Measurements from ENCODE around the gene SPATA6L.

SPATA6L gene, protein sequence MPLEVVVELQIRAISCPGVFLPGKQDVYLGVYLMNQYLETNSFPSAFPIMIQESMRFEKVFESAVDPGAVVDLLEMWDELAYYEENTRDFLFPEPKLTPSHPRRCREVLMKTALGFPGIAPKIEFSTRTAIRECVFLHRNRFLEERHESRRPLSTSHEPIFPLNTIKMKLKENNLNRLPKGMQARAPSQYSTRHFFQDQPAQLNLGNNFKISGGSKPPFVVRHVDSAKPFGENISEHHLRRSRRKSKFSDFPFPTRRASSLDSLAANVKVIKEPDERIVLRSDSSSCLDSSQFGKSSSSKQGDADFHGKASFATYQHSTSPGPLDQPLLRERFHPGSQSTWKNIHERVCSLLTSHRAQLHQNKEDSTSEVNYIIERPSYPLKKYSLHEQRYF

DNA sequence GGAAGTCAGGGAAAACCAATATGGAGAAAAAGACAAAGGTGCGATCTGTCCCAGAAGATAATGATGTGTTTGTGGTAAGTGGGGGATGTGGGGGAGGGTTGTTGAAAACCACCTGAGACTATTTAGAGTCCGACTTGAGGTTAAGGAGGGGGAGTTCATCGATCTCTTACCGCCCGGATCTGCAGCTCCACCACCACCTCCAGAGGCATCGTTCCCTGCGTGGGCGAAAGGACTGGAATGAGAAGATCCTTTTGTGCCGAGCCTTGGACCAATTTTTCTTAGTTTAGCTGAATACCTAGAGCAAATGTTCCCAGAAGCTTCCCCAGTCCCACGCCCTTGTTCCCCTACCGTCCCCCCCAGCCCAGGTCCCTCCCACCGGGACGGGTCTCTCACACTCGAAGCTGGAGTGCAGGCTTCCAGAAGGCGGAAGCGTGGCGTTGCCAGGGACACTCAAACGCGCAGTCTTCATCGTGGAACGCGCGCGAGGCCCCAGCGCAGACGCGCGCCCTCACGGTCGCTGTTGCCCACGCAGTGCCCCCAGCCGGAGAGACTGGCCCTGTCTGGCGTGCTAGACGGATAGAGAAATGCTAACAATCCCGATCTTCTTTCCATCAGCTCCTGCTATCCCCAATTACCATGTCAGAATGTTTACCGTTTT lies at the start of gene SPATA6L:
Gene SPATA6L, minus strand, starts transcription at position 439 of the 658 bp plus-strand sequence. Its CDS starts 230 bp downstream, at position 209.
- peak within 1 kb of the TSS; percentile 48; the same call in 1 of the 2 replicates for H3K4me3 ChIP-seq (ENCODE audit: low read length)
- TF ChIP-seq ZNF274 (IDR thresholded peaks at IDR 0.05; ENCODE audit: low read depth, low read length), result no peak

DNA sequence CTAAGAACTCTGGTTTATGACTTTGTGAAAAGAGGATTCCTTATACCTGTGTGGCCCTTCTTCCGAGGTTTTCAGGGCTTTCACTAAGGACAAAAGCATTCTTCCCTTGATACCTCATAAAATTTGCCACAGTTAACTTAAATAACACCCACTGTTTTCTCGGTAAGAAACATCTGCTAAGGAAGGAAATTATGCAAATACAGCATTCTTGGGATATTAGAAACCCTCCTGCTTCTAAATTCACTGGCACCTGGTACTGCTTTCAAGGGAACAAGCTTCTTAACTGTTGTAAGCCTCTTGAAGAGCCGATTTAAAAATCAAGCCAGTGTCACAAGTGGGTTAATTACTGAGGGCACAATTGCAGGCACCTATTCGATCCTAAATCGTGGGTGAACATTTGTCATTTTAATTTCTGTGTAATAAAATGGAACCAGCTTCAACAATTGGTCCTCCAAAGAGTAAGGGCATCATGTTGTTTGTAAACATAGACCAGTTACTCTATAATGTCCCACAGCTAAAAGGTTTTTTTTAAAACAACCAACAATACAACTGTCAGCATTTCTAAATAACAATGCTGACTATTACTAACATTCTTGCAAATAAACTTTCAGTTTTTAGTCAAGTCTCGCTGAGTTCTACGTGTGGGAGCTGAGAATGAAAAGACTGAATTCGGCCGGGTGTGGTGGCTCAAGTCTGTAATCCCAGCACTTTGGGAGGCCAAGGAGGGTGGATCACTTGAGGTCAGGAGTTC lies 48.2 kb upstream of the SPATA6L start:
- no peak for TF ChIP-seq ZNF274 (IDR thresholded peaks at IDR 0.05; ENCODE audit: low read depth, low read length)
- H3K4me3 ChIP-seq (ENCODE audit: low read length), result no peak overlapping the region

DNA sequence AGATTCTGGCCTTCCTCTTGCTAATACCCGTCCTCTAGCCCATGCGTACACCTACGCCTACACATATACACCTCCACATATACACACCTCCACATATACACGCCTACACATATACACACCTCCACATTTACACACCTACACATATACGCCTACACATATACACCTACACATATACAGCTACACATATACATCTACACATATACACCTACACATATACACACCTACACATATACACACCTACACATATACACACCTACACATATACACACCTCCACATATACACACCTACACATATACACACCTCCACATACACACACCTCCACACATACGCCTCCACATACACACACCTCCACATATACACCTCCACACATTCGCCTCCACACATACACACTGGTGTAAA lies 47.6 kb upstream of the SPATA6L start:
- TF ChIP-seq ZNF274 (IDR thresholded peaks at IDR 0.05; ENCODE audit: low read depth, low read length), result no peak
- no peak overlapping the region for H3K4me3 ChIP-seq (ENCODE audit: low read length)

DNA sequence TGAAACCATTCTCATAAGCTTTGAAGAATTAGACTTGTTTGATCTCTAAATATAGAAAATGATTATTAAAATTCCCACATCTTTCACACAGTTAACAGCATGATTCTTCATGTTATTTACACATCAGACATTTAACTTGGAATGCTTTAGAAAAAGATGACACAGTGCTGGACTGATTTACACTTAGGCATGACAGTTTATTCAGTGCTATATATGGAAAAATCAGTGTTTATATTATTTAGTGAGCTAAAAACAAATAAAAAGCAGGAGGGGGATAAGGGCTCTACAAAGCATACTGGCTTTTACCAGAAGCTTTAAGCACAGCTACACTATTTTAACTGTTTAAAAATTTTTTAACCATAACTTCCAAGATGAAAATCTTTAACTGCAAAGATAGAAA lies 43.1 kb upstream of the SPATA6L start:
- no peak for TF ChIP-seq ZNF274 (IDR thresholded peaks at IDR 0.05; ENCODE audit: low read depth, low read length)
- no peak overlapping the region for H3K4me3 ChIP-seq (ENCODE audit: low read length)

DNA sequence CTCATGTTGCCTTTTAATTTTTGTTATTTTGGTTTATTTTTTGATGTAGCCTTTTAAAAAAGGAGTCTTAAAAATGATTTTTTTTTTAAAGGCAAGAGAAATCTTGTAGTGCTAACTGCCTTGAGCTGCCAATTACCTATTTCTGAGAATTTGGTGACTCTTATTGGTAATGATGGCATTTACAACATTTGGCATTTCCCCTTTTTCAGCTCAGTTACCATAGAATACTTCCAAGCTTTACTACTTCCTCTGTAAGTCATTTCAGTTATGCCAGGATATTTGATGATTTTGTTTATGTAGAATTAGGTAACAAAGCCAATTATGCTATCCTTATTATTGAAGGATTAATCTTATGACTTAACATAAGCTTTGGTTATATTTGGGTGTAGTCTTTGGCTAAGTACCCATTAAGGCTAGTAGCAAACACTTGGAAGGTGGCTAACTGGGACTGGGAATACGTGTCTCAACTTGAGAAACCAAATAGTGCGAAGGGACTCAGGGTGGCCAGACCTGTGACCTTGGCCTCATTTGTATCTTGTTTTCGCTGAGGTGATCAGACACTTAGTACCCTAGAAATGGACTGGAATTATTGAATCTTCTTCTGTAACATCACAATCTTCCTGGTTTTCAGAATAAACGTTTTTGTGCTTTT lies 40.8 kb upstream of the SPATA6L start:
- TF ChIP-seq ZNF274 (IDR thresholded peaks at IDR 0.05; ENCODE audit: low read depth, low read length), result no peak
- H3K4me3 ChIP-seq (ENCODE audit: low read length), result no peak overlapping the region

DNA sequence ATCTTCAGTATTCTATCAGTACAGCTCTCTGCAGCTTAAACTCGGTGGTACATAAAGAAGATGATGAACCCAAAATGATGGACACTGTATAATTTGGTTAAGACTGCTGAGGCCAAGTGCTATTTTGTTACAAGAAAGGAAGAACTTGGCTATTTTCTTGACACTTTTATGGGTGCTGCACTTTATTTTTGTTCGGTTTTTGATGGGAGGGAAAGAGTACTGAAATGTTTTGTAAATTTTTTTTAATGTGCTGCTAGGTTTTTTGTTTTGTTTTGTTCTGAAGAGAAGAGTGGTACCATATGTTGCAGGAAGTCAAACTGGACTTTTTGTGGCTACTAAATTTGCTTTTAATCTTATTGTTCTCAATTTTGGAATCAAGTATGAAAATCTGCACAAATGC lies 39.7 kb upstream of the SPATA6L start:
- TF ChIP-seq ZNF274 (IDR thresholded peaks at IDR 0.05; ENCODE audit: low read depth, low read length), result no peak
- no peak overlapping the region for H3K4me3 ChIP-seq (ENCODE audit: low read length)

DNA sequence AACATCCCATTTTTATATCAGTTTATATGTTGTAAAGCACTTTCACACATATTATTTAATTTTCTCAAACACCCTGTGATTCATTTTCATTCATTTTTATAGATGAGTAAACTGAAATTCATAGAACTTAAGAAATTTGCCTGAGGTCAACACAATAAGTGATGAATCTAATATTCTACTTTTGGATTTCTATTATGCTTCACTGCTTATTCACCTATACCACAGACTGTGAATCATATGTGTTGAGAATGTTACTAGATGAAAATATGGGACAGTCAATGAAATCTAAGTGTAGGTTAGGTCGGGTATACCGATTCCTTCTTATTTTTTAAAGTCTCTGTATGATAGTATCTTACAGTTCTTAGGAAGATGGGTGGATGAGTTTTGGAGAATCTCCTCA lies 37.8 kb upstream of the SPATA6L start:
- TF ChIP-seq ZNF274 (IDR thresholded peaks at IDR 0.05; ENCODE audit: low read depth, low read length), result no peak
- H3K4me3 ChIP-seq (ENCODE audit: low read length), result no peak overlapping the region

DNA sequence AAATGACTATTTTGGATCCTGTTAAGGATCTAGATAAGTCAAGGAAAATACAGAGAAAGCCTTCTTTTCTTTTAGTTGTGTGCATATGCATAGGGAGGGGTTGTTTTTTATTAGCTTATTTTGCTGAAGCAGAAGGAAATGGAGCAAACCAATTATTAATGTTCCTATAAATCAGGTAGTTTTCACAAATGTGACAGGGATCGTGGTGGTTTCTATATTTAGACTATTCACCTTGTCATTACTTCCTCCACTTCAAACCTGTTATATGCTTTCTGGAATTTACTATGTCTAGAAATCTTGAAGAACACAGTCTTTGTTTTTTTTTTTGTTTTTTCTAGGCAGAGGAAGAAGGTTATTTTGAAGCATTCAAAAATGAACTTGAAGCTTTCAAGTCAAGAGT lies 35.2 kb upstream of the SPATA6L start:
- H3K4me3 ChIP-seq (ENCODE audit: low read length), result no peak overlapping the region
- TF ChIP-seq ZNF274 (IDR thresholded peaks at IDR 0.05; ENCODE audit: low read depth, low read length), result no peak

DNA sequence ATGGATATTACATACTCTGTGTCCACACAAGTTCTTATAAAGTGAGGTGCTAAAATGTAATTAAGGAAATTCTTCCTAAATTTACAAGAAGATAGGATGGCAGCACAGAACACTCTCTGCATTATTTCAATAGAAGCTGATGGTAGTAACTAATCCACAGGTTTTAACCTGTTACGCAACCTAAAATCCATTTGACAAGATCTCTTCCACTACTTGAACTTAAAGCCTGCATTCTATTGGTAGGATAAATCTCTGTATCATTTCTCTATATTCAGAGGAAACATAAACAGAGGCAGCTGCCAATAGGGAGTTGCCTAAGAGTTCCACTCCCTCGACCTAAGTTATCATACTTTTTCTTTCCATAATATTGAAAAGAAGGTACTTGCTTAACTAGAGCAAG lies 34.7 kb upstream of the SPATA6L start:
- no peak overlapping the region for H3K4me3 ChIP-seq (ENCODE audit: low read length)
- no peak for TF ChIP-seq ZNF274 (IDR thresholded peaks at IDR 0.05; ENCODE audit: low read depth, low read length)

DNA sequence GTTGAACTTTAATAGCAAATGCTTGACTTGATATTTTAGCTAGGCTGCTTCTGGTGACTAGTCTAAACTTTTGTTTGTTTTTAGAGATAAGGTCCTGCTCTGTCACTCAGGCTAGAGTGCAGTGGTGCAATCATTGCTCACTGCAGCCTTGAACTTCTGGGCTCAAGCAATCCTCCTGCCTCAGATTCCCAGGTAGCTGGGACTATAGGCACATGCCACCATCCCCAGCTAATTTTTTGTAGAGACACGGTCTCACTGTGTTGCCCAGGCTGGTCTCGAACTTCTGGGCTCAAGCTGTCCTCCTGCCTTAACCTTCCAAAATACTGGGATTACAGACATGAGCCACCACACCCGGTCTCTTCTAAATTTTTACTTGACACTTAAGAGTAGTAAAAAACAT lies 33.8 kb upstream of the SPATA6L start:
- no peak overlapping the region for H3K4me3 ChIP-seq (ENCODE audit: low read length)
- TF ChIP-seq ZNF274 (IDR thresholded peaks at IDR 0.05; ENCODE audit: low read depth, low read length), result no peak

DNA sequence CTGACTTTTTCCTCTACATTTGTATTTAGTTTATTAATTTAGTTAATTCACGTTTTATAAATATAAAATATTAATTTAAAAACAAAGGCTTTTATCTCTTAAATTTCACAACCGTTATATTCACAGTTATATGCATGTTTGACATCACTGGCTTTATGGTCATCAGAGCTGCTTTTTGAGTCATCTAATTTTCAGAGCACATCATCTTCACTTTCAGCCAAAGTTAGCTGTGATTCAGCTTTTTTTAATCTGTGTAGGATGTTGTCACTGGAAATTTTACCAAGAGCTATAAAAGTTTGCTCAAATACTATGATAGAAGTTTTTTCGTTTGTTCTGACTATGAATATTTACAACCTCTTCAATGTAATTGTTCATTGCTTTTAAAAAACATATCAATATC lies 25.5 kb upstream of the SPATA6L start:
- H3K4me3 ChIP-seq (ENCODE audit: low read length), result no peak overlapping the region
- no peak for TF ChIP-seq ZNF274 (IDR thresholded peaks at IDR 0.05; ENCODE audit: low read depth, low read length)

DNA sequence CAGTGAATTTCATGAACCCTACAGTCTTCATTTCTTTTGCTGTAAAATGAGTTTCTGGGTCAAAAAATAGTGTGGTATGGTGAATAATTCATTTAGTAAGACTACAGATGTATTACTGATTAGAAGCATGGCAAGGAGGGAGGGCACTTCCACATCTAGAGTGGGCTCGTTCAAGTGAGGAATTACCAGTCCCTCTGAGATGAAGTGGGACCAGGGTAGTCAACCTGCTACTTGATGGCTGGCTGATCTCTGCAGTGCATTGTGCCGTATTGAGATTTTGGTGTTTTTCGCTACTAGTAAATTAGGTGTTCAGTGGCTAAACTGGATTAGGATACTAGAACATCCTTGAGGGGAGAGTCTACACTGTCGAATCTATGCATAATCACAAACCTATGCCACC lies 23.9 kb upstream of the SPATA6L start:
- H3K4me3 ChIP-seq (ENCODE audit: low read length), result no peak overlapping the region
- no peak for TF ChIP-seq ZNF274 (IDR thresholded peaks at IDR 0.05; ENCODE audit: low read depth, low read length)

DNA sequence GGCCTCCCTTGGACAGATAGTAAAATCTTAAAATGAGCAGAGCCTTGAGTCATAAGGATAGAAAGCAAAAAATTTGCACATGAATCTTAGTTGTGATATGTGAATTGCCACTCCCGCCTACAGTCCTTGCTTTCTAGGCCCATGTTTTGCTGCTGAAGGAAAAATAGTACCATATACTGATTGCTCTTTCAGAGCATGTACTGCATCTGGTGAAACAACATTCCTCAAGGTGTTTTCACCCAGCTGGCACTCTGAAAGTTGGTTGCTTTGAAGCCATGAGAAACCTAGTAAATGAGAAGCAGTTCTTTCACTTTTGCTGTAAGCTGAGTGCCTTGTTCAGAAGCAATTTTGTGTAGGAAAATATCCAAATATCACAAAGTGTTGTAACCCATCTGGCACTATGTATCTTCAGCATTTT lies 23.4 kb upstream of the SPATA6L start:
- TF ChIP-seq ZNF274 (IDR thresholded peaks at IDR 0.05; ENCODE audit: low read depth, low read length), result no peak
- no peak overlapping the region for H3K4me3 ChIP-seq (ENCODE audit: low read length)

DNA sequence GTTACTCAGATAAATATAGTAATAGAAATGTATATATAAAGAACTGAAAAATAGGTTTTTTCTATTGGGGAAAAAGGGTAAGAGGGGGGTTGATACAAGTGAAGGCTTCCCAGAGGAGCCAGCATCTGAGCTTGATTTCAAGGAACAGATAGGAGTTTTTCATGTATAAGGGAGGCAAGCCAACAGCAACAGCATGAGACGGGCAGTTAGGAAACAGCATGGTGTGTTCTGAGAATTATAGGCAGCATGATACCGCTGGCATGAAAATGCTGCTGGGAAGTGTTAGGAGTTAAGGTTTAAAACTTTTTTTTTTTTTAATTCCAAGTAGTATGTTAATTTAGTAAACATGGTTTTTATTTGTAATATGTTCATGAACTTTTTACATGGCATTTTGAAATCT lies 22.7 kb upstream of the SPATA6L start:
- TF ChIP-seq ZNF274 (IDR thresholded peaks at IDR 0.05; ENCODE audit: low read depth, low read length), result no peak
- no peak overlapping the region for H3K4me3 ChIP-seq (ENCODE audit: low read length)
